ENCODE measurements around the gene MLH3.

Gene MLH3

DNA sequence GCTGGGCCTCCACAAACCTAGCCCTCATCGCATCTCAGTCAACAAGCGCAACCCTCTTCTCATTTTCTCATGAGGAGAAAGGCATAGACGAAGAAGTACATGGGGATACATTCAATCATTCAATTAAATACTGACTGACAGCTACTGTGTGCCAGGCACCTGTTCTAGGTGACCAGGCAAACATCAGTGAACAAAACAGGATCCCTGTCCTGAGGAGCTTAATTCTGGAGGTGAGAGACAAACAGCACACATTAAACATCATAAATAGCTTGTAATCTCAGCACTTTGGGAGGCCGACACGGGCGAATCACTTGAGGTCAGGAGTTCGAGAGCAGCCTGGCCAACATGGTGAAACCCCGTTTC is 12.9 kb upstream of the MLH3 start:
- DNase-seq, result no peak

DNA sequence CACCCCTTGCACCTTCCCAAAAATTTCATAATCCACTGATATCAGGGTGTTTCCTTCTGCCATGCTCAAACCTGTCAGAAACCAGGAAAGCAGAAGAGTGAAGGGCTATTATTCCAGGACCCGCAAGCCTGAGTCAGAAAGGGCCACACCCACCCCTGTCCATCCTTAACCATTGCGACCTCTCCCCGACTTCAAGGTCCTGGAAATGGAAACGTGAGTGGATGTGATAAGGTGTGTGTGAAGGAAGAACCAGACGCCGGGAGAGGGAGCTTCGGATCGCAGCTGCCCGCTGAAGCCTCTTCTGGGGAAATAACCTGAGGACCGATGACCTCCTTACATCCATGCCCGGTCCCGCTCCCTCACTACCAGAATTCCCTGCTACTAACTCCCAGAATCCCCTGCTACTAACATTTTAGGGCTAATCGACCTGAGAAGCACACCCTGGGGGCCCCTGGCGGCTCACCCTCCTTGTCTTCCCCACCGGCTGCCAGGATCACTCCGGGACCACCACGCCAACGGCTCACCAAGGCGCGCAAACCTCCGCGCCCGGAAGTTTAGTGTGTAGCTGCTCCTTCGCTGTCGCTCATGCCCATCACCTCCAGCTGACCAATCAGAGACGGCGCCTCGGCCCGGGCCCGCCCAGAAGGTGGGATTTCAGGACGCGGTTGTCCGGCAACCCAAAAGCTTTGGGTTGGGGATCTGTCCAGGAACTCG is 12.4 kb upstream of the MLH3 start, which contains the start of gene ACYP1:
Gene ACYP1 (minus strand): TSS at position 534 of the 714 bp plus-strand sequence. CDS start 471 bp downstream, at position 63.
- DNase-seq, result peak; percentile 90

DNA sequence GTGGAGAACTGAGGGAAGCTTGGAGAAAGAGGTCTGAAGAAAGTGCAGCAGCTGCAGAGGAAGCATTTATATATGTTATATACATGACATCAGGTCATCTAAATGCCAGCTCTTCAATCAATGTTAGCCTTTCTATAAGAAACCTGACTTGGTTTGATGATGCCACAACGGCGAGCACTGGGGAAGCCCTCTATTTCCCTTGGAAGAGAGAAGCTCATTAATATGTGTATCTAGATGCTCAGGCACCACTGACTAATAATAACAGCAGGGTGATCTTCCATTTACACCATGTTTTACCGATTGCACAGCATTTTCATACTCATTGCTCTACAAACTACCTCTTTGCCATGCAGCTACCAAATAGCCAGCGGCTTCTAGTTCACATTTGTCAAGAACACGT is 11.7 kb upstream of the MLH3 start:
- no peak for DNase-seq

DNA sequence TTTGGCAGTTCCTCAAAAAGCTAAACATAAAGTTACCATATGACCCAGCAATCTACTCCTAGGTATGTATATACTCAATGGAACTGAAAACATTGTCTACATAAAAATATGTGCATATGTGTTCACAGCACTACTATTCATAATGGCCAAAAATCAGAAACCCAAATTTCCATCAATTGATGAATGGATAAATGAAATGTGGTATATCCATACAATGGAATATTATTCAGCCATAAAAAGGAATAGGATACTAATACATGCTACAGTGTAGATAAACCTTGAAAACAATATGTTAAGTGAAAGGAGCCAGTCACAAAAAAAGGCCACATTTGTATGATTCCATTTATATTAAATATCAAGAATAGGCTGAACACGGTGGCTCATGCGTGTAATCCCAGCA is 9.2 kb upstream of the MLH3 start:
- DNase-seq, result no peak

DNA sequence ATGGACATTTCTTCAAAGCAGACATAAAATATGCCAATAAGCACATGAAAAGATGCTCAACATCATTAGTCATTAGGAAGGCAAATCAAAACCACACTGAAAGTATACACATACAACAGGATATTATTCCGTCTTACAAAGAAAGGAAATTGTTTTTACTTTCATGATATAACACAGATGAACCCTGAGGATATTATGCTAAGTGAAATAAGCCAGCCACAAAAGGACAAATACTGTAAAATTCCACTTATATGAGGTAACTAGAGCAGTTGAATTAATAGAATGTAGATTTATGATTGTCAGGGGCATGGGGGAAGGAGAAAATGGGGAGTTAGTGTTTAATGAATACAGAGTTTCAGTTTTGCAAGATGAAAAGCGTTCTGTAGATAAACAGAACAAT is 8.4 kb upstream of the MLH3 start:
- no peak for DNase-seq

DNA sequence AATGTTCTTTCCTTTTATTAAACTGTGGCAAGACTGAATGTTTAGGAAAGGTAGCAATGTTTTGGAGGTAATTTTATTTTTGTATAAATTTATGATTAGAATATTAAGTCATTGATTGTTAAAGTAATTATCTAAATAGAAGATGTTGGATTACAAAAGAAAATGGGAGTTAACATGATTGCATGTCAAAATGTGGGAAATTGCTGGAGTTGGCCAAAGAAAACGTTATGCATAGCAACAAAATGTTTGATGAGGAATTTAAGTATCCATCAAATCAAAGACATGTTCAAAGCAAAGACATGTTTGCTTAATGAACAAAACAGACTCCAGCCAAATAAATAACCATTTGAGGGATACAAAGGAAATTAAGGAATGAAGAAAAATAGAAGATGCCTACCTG is 3.2 kb upstream of the MLH3 start:
- DNase-seq, result no peak

DNA sequence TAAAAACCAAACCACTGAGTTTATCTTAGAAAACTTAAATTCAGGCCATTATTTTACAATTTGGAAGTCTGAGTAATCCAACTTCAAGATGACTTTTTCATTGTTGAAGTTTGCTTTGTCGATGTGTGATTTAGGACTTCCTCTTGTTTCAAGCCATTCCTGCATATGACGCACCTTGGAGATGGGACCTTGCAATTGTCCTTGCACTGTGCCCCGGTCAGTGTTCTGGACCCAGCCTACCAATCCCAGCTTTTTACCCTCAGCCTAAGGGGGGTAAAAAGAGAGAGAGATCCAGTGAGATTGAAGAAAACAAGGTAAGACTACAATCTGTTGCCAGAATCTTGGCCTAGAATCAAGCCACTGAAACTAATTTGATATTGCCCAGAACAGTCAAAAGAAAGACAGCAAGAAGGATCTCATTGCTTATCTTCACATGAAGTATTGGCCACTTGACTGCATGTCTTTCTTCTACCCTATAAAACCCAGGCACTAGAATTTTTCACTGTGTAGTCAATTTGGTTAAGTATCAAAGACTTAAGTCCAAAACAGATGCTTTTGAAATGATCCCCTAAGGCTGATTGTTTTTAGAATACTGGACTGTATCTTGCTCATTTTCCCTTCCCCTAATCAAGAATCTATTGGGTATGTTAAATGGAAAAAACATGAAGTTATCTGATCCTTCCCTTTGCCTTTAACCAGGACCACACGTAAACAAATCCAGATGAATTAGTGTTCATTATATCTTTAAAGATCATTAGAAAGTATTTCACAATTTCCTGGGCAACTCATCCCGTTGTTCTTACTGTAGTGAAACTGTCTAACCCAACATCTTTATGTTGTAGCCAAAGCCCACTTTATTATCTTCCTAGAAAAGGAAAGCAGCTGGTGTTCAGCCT is 2.4 kb upstream of the MLH3 start:
- DNase-seq, result no peak

DNA sequence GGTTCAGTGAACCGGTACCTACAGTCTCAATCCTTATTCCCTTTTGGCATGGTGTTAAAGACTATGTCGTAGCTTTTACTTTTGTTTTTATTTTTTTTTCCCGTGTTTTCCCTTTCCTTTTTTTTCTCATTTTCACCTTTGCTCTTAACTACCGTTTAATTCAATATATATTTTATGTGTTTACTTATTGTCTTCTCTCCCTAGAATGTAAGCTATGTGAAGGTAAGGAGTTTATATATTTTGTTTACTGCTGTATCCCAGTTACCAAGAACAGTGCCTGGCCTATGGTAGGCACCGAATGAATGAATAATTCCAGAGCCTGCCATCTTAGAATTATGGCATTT is 261 bp upstream of the MLH3 start:
- DNase-seq, result no peak

DNA sequence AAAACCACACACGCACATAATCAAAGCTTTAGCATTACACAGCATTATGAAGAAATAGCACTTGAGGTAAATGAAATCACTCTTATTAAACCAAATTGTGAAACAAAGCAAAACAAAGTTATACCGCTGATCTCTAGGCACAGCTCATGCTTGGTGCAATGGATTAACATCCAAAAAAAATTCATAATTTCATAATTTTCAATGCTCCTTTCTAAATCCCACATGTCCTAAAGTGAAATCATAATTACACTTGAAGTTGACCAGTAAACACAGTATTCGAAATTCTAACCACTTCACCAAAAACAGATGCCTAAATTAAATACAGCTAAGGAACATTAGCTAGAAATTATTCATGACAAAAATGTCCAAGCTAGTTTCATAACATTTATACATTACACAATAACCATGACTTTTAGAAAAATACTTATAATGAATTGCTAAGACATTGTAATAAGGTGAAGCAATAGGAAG is 1.5 kb downstream of the MLH3 start:
- DNase-seq, result no peak

DNA sequence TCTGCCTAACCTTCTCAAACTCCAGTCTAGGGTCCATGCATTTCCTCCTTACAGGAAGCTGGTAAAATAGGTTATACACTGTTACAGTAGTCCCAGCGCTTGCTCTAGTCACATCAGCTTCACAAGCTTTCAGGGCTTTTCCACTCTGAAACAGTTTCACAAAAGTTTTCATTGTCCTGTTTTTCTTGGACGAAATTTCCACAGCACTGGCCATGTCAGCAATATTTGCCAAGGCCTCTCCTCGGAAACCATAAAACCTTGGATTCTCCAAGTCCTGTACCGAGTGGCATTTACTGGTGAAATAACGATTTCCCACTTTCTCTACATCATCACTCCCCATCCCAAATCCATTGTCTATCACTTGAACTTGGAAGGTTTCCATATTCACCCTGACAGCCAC is 2.1 kb downstream of the MLH3 start:
- DNase-seq, result no peak

DNA sequence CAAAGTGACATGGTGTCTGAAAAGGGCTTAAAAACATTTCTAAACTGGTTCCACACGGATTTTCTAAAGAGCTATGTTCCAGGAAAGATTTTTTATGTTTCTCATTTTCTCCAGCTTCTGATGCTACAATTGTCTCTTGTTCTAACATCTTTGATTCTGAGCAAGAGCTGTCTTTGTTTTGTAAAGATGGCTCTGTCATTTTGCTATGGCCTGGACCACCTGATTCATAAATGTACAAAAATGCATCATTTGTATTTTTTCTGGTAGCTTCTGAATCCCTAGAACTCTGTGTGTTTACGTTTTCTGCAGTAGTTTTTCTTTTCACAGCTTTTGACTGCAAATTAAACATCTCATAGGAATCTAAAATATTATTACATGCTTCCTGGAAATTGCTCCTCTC is 3.2 kb downstream of the MLH3 start:
- no peak for DNase-seq

DNA sequence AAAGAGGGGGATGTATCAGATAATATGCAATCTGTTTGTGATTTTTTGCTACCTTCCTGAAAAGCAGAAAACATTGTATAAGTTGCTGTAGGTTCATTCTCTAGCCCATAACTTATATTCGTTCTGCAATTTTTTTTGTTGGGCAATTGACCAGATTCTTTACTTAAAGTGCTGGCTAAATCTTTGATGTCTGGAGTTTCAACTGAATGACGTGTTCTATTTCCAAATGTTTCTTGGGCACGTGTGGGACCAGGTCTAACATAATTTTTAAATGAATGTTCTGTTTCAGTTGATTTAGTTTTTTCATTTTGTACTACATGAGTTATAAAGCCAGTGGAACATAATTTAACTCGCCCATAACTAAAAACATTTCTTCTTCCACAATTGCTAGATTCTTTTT is 3.8 kb downstream of the MLH3 start:
- DNase-seq, result no peak

DNA sequence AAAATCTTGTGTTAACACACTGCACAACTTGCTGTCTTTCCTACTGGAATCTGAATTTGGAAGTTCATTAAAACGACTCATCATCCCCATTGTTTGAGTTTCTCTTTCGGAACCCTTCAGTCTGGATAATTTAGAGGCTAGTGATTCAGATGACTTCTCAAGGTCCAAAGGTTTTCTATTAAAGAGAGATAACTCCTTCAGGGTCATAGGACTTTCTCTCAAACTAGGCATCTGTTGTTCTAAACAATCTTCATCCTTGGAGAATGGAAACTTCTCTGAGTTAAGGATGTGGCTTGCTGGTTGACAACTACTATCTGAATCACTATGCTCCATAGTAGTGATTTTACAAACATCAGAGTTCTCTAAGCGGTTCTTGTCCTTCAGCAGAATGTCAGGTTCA is 4.4 kb downstream of the MLH3 start:
- no peak for DNase-seq

DNA sequence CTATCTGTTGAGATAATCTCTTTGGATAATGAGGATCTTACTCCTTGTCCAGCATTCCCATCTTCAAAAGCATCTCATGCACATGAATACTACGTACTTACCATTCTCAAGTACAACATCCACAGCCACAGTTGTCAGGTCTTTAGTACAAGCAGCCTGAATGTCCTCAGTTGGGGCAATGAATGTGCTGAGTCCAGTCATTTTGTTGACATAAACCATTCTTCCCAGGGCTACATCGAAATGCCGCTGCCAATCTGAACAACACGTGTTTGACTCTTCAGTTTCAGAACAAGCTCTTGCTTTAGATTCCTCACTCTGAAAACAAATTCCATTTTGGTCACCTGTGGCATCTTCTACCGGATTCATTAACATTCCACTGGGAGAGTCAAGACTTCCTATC is 5.0 kb downstream of the MLH3 start:
- DNase-seq, result no peak

DNA sequence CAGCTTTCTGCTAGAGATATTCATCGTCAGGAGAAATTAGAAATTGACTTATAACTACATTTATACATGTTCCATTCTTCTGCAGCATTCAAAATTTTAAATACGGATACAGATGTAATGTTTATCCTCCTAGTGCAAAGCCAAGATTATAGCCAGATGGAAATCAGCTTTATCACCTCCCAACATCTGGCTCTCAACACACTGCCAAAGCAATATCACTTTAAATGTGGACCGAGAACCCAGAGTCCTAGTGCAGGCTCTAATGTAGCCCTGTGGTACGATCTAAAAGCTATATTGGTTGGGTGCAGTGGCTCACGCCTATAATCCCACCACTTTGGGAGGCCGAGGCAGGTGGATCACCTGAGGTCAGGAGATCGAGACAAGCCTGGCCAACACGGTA is 6.5 kb downstream of the MLH3 start:
- no peak for DNase-seq

DNA sequence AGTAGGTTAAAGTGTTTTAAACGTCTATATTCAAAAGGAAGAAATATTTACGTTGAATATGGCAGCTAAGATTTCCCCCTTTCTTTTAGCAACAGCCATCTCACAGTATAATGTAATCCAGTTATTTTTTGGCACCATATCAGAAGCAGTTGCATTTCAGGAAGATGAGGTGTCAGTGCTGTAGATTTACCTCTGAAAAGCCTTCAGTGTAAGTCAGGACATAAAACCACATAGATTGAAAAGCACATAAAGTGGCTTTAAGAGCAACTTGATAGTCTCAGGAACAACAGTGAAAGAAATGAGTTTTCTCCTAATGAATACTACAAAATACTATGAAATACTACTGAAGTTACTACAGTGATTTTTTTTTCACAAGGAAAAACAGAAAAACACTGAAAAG is 6.9 kb downstream of the MLH3 start:
- no peak for DNase-seq

DNA sequence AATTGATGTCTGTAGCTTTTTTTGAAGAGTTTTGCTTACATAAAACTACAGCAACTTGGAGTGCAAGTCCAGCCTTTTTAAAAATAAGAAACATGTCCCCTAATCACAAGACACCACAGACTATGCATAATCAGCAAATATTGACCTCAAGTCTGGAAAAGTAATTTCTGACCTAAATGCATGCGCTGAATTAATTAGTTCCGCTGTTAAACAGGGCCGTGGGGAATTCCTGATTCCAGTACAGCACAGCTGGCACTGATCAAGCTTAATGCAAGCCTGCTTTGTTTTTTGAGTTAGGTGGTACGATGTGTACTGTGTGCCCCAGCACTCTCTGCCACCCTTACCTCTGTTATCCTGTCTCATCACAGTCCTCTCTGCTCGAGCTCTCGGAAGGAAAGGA is 9.2 kb downstream of the MLH3 start:
- DNase-seq, result no peak

DNA sequence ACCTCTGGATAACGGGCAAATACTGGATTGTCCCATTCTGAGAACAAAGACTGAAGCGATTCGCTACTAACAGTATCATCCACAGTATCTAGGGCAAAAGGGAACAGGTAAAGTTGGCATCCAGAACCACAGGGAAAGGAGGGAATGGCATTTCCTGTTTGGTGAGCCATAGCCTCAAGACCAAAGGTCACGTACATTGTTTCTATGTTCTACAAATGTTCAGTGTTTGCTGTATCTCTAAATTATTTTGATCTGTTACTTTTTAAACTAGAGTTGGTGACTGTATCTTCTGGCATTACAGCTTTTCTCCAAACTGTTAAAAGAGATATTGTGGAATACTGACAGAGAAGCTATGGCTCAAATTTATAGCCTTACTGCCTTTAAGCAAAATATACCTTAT is 9.7 kb downstream of the MLH3 start:
- no peak for DNase-seq

DNA sequence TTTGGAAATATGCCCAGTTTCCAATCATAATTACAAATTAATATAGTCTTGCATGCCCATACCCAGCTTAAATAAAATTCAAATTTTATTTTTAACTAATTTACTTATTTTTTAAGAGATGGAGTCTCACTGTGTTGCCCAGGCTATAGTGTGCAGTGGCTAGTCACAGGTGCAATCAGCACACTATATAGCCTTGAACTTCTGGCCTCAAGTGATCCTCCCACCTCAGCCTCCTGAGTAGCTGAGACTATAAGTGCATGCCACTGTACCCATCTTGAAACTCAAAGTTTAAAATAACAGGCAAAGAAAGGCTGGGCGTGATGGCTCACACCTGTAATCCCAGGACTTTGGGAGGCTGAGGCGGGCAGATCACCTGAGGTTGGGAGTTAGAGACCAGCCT is 10.3 kb downstream of the MLH3 start:
- no peak for DNase-seq

DNA sequence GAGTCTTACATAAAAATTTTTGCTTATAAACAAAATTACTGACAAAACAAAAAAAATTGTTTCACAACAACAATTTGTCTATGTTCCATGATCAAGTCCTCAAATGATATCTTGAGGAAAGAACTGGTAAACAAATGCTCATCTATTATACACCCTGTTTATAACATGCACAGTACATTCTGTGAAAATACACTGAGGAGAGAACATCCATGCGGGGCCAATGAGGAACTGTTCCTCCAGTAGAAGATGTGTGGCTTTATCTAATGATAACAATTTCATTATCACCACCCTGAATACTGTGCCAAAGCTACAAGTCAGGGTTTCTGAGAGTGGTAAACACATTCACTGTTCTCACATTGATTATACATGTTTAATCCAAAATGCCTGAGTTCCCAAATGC is 10.8 kb downstream of the MLH3 start:
- DNase-seq, result no peak

DNA sequence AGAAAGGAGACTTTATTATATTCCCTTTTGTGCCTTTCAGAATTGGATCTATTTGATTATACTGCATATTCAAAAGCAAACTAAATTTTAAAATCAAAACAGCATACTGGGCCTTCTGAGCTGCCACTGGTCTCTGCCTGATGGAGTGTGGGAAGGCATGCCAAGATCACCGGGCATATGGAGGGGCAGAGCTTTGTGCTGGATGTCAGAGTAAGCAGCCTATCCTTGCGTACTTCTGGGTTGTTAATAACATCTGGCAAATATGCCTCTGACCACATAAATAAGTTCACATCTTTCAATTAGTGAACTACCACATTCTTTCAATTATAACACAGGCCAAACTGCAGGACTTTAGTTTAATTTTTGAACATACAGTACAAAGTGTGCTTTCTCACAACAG is 18.3 kb downstream of the MLH3 start:
- no peak for DNase-seq

DNA sequence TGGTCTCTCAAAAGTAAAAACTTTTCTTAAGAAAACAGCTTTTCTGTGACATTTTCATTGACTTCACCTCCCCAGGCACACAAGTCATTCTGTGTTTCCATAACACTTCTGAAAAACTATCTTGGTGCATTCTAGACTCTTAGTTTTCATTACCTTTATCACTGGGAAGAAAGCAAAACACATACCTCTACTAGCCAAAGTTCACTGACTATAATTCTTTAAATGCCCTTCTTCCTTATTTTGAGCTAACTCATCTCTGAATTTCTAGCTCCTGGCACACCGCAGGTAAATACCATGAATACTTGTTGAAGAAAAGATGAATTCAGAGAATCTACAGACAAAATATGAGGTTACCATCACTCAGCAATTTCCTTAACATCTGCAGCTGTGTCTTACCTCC is 21.1 kb downstream of the MLH3 start:
- no peak for DNase-seq

DNA sequence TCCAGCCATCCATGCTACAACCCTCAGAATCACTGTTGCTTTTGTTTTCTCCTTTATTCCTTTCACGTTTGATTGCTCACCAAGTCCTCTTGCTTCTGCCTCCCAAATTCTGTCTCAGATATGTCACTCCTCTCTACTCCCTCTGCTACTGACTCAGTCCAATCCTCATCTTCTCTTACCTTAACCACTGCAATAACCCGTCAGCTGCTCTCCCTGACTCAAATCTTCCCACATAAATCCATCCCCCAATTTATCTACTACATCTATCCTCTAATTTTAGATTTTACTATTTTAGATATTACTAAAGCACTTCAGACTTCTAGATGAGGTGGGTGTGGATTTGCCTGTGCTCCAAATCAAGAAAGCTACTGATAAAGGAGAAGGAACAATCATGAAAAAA is 25.4 kb downstream of the MLH3 start:
- DNase-seq, result no peak

DNA sequence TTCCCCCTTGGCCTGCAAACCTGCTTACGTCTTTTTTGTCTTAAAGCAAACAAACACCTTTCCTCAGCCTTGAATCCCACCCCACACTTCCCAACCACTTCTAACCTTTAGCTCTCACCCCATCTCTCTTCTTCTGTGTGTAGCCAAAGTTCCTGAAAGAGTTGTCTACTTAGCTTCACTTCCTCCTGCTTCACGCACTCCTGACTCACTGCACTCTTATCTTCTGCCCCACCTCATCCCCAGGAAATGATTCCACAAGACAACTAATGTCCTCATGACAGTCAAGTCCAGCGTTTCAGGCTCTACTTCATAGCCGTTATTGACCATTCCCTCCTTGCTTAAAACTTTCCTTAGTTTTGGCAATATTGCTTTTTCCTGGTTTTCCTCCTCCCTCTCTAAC is 26.2 kb downstream of the MLH3 start:
- no peak for DNase-seq

DNA sequence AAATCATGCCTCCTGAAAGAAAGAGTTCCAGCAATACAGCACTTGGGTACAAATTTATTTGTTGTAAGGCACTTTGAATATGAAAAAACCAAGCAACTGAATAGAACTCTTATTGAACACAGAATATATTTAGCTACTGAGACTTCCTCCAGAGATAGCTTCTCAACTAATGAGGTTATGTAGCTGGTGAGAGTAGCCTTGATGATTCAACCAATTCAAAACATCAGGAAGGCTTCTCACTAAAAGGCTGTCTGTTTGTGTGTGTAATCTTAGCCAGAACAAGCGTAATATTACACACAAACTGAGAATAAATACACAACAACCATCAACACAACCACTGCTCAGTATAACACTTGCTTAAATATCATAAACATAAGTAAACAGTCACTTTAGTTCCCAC is 28.2 kb downstream of the MLH3 start:
- no peak for DNase-seq
